Karpas-422 (cell line): Measurements from ENCODE around the gene CPTP. TPM values are rescaled to one million over a fixed set of nuclear protein-coding genes. Genes with fewer than 3 reads are reported as not detected.

ENCODE experiments used
- DNase-seq: peaks from one replicate; pipeline ENCODE4 v3.0.0-alpha.2; 2015
- H2AFZ ChIP-seq: fragments of 200-600 bp; sonication (generic); 2 replicates; pipeline ENCODE4 v1.6.1; 2014; ENCODE audit warnings: antibody characterized with exemption, low read length, mixed read lengths
- H3K27ac ChIP-seq: fragments of 200-600 bp; sonication (generic); 2 replicates; pipeline ENCODE4 v1.5.1; 2014; ENCODE audit warnings: mild to moderate bottlenecking, low read length, moderate library complexity
- H3K27me3 ChIP-seq: fragments of 200-600 bp; sonication (generic); 2 replicates; pipeline ENCODE4 v1.6.1; 2014; ENCODE audit warnings: low read length, mixed read lengths
- H3K36me3 ChIP-seq: fragments of 200-600 bp; sonication (generic); 2 replicates; pipeline ENCODE4 v1.6.1; 2014; ENCODE audit warnings: low read length, mixed read lengths; ENCODE audit not compliant: insufficient read depth
- H3K4me1 ChIP-seq: fragments of 200-600 bp; sonication (generic); 2 replicates; pipeline ENCODE4 v1.6.1; 2014; ENCODE audit warnings: mild to moderate bottlenecking, low read length, mixed read lengths
- H3K4me2 ChIP-seq: fragments of 200-600 bp; sonication (generic); 2 replicates; pipeline ENCODE4 v1.6.1; 2014; ENCODE audit warnings: low read length, low read depth, mild to moderate bottlenecking; ENCODE audit not compliant: poor library complexity, severe bottlenecking
- H3K4me3 ChIP-seq: fragments of 200-600 bp; sonication (generic); 2 replicates; pipeline ENCODE4 v1.5.1; 2014; ENCODE audit warnings: mild to moderate bottlenecking, antibody characterized with exemption, low read length, mixed read lengths
- H3K79me2 ChIP-seq: fragments of 200-600 bp; sonication (generic); 2 replicates; pipeline ENCODE4 v1.6.1; 2014; ENCODE audit warnings: mild to moderate bottlenecking, low read length, mixed read lengths
- H3K9ac ChIP-seq: fragments of 200-600 bp; sonication (generic); 2 replicates; pipeline ENCODE4 v1.6.0; 2014; ENCODE audit warnings: low read length
- H3K9me2 ChIP-seq: fragments of 200-600 bp; sonication (generic), shearing (Covaris generic); replicated peaks from 2 replicates; pipeline ENCODE4 v1.6.0; 2014; ENCODE audit warnings: mild to moderate bottlenecking, low read length, moderate library complexity; ENCODE audit not compliant: insufficient read depth
- H3K9me3 ChIP-seq: fragments of 300-700, 200-600 bp; sonication (generic); 2 replicates; pipeline ENCODE4 v1.6.1; 2014; ENCODE audit warnings: low read length, mixed read lengths
- H4K20me1 ChIP-seq: fragments of 200-600 bp; sonication (generic); 2 replicates; pipeline ENCODE4 v1.6.1; 2014; ENCODE audit warnings: mild to moderate bottlenecking, antibody characterized with exemption, low read length, low read depth; ENCODE audit not compliant: insufficient read depth
- total RNA-seq: library from RNA; depleted of rRNA; stranded (reverse); fragments of >200 nt; shearing (Covaris generic); gene quantifications from 2 replicates; pipeline ENCODE4 v1.2.3, GENCODE V29; 2014; ENCODE audit warnings: low replicate concordance

CPTP gene
- total RNA-seq, 1 experiment from 2014 or later = 35.0 TPM

GRCh38 chr1:1348420-1349255, 24.0 kb downstream of the CPTP start:
- peak overlapping the region; percentile 86 for H3K27ac ChIP-seq
- DNase-seq = peak; percentile 55
- peaks cover 46% of the 10 kb centered on the region; the same call in 1 of the 2 replicates for H4K20me1 ChIP-seq
- no peaks in the 10 kb centered on the region for H3K9me3 ChIP-seq
- H3K9me2 ChIP-seq = no peaks in the 10 kb centered on the region
- no peaks in the 10 kb centered on the region for H3K36me3 ChIP-seq
- no peak overlapping the region for H2AFZ ChIP-seq
- peak overlapping the region; percentile 99 for H3K4me3 ChIP-seq
- peaks cover 53% of the 10 kb centered on the region for H3K79me2 ChIP-seq
- H3K4me1 ChIP-seq = peaks cover 57% of the 10 kb centered on the region
- peak overlapping the region; percentile 94 for H3K4me2 ChIP-seq
- H3K9ac ChIP-seq = peak overlapping the region; percentile 99
- no peaks in the 10 kb centered on the region for H3K27me3 ChIP-seq

- H3K9me2 ChIP-seq = no peaks in the 10 kb centered on the region
Observed at GRCh38 chr1:1349256-1350012, 24.8 kb downstream of the CPTP start, which contains the start of gene DVL1. DVL1 (minus strand) TSS chr1:1349418; CDS start chr1:1349065, 353 bp downstream.

GRCh38 chr1:1351511-1352427, 27.2 kb downstream of the CPTP start:
- H3K36me3 ChIP-seq = no peaks in the 10 kb centered on the region
- H3K4me2 ChIP-seq = peak overlapping the region; percentile 29
- H2AFZ ChIP-seq = no peak overlapping the region
- H3K9me2 ChIP-seq = no peaks in the 10 kb centered on the region
- H3K9me3 ChIP-seq = no peaks in the 10 kb centered on the region
- peaks cover 37% of the 10 kb centered on the region for H3K4me1 ChIP-seq
- no peaks in the 10 kb centered on the region for H3K27me3 ChIP-seq
- H4K20me1 ChIP-seq = peaks cover 20% of the 10 kb centered on the region; the same call in 1 of the 2 replicates
- H3K9ac ChIP-seq = peak overlapping the region; percentile 33; the same call in 1 of the 2 replicates
- H3K79me2 ChIP-seq = peaks cover 21% of the 10 kb centered on the region
- peak overlapping the region; percentile 3; the same call in 1 of the 2 replicates for H3K4me3 ChIP-seq
- no peak overlapping the region for H3K27ac ChIP-seq
- DNase-seq = no peak

More at GRCh38 chr1:1349256-1350012, 24.8 kb downstream of the CPTP start, which contains the start of gene DVL1:
- Histone ChIP-seq H3K9me3 (no peaks in the 10 kb centered on the region), H3K27ac (peak within 1 kb of the TSS; percentile 86), H3K27me3 (no peaks in the 10 kb centered on the region), H4K20me1 (peaks cover 40% of the 10 kb centered on the region; the same call in 1 of the 2 replicates), H3K4me2 (peak within 1 kb of the TSS; percentile 94), H2AFZ (no peak within 1 kb of the TSS), H3K4me1 (peaks cover 57% of the 10 kb centered on the region), H3K9ac (peak within 1 kb of the TSS; percentile 99), H3K36me3 (no peaks in the 10 kb centered on the region), H3K4me3 (peak within 1 kb of the TSS; percentile 99), H3K79me2 (peaks cover 45% of the 10 kb centered on the region)
- peak; percentile 89 for DNase-seq

GRCh38 chr1:1352786-1353388, 28.3 kb downstream of the CPTP start:
- peak overlapping the region; percentile 29 for H3K4me2 ChIP-seq

GRCh38 chr1:1353389-1354151, 29.0 kb downstream of the CPTP start:
- peaks cover 23% of the 10 kb centered on the region for H3K4me1 ChIP-seq
- peaks cover 11% of the 10 kb centered on the region; the same call in 1 of the 2 replicates for H4K20me1 ChIP-seq
- no peak overlapping the region for H3K9ac ChIP-seq
- peak overlapping the region; percentile 29 for H3K4me2 ChIP-seq
- peak; percentile 52 for DNase-seq
- H3K79me2 ChIP-seq = peaks cover 3% of the 10 kb centered on the region
- H2AFZ ChIP-seq = no peak overlapping the region
- no peak overlapping the region for H3K4me3 ChIP-seq
- no peak overlapping the region for H3K27ac ChIP-seq
- no peaks in the 10 kb centered on the region for H3K9me3 ChIP-seq
- no peaks in the 10 kb centered on the region for H3K27me3 ChIP-seq
- no peaks in the 10 kb centered on the region for H3K9me2 ChIP-seq
- H3K36me3 ChIP-seq = no peaks in the 10 kb centered on the region

More at GRCh38 chr1:1352786-1353388, 28.3 kb downstream of the CPTP start:
- Histone ChIP-seq H3K4me3 (peak overlapping the region; percentile 3; the same call in 1 of the 2 replicates), H3K9ac (peak overlapping the region; percentile 33; the same call in 1 of the 2 replicates), H2AFZ (no peak overlapping the region), H3K27ac (no peak overlapping the region), H3K4me1 (peaks cover 26% of the 10 kb centered on the region), H3K36me3 (no peaks in the 10 kb centered on the region), H3K9me2 (no peaks in the 10 kb centered on the region), H4K20me1 (peaks cover 11% of the 10 kb centered on the region; the same call in 1 of the 2 replicates), H3K9me3 (no peaks in the 10 kb centered on the region), H3K79me2 (peaks cover 10% of the 10 kb centered on the region), H3K27me3 (no peaks in the 10 kb centered on the region)
- peak; percentile 83 for DNase-seq

- H3K4me2 ChIP-seq = no peak overlapping the region
Observed at GRCh38 chr1:1354271-1355247, 30.0 kb downstream of the CPTP start.

More at GRCh38 chr1:1354271-1355247, 30.0 kb downstream of the CPTP start:
- H3K79me2 ChIP-seq = no peaks in the 10 kb centered on the region
- H2AFZ ChIP-seq = no peak overlapping the region
- H3K27me3 ChIP-seq = no peaks in the 10 kb centered on the region
- H3K36me3 ChIP-seq = no peaks in the 10 kb centered on the region
- H4K20me1 ChIP-seq = peaks cover 11% of the 10 kb centered on the region; the same call in 1 of the 2 replicates
- no peak overlapping the region for H3K9ac ChIP-seq
- DNase-seq = no peak
- no peaks in the 10 kb centered on the region for H3K9me3 ChIP-seq
- no peak overlapping the region for H3K27ac ChIP-seq
- H3K4me3 ChIP-seq = no peak overlapping the region
- H3K9me2 ChIP-seq = no peaks in the 10 kb centered on the region
- H3K4me1 ChIP-seq = peaks cover 23% of the 10 kb centered on the region
